Transverse colon (tissue), 4 donors: ENCODE data around the gene SMIM43. TPM values are rescaled to one million over a fixed set of nuclear protein-coding genes. Genes with fewer than 3 reads are reported as not detected.

ENCODE experiments used
- DNase-seq: peaks from one replicate; pipeline ENCODE4 v3.0.0-alpha.2; 2019
- H3K27ac ChIP-seq, 4 donors: fragments of 200-600 bp; sonication (generic); 2 replicates each; pipeline ENCODE4 v1.5.1; 2016 to 2018; ENCODE audit warnings: inconsistent platforms in 4 of 4
- H3K27me3 ChIP-seq: fragments of 200-600 bp; sonication (generic); 2 replicates; pipeline ENCODE4 v1.5.1; 2017; ENCODE audit warnings: inconsistent platforms
- H3K36me3 ChIP-seq, 4 donors: fragments of 200-600 bp; sonication (generic); 2 replicates each; pipeline ENCODE4 v1.5.1; 2017 to 2019; ENCODE audit warnings: inconsistent platforms in 4 of 4
- H3K4me1 ChIP-seq, 4 donors: fragments of 200-600 bp; sonication (generic); 2 replicates each; pipeline ENCODE4 v1.5.1; 2017 to 2020; ENCODE audit warnings: inconsistent platforms in 4 of 4
- H3K4me3 ChIP-seq, 4 donors: fragments of 200-600 bp; sonication (generic); 1 replicate in 1 of 4; 2 replicates in 3 of 4; pipeline versions ENCODE4 v1.5.1 to v1.6.1; 2017 to 2019; ENCODE audit warnings: inconsistent platforms in 4 of 4
- H3K9me3 ChIP-seq, 2 donors: fragments of 200-600 bp; sonication (generic); 2 replicates each; pipeline ENCODE4 v1.5.1; 2017 to 2019; ENCODE audit warnings: inconsistent platforms in 2 of 2
- EP300 ChIP-seq: sonication (generic); formaldehyde crosslinking; IDR thresholded peaks from one replicate; pipeline ENCODE4 v1.6.1; 2017; ENCODE audit warnings: antibody characterized with exemption, low read depth
- POLR2A ChIP-seq: fragments of 450-650 bp; IDR thresholded peaks from one replicate; pipeline ENCODE4 v1.6.1; 2016; ENCODE audit warnings: antibody characterized with exemption, mild to moderate bottlenecking, moderate library complexity
- POLR2AphosphoS5 ChIP-seq, 3 donors: sonication (generic); formaldehyde crosslinking; IDR thresholded peaks; one replicate each; pipeline ENCODE4 v1.6.1; 2016; ENCODE audit warnings: antibody characterized with exemption in 3 of 3
- WGBS, 2 donors: methylation state at CpG; one replicate each; pipeline ENCODE4 v1.1.5; 2018; ENCODE audit warnings: low coverage in 1 of 2; 5-methylcytosine and 5-hydroxymethylcytosine counted together
- in situ Hi-C, 4 donors: fragments of 200-750 bp; cut with MboI; loops; one replicate each; pipeline versions ENCODE4 v1.15.0 to v1.15.1; 2017; ENCODE audit warnings: low sequenced_read_pairs in 3 of 4, low pct_ligation_motif_present in 1 of 4, low pct_unique_long_range_greater_than_20kb in 1 of 4
- intact Hi-C: fragments of 100-400 bp; cut with DNase I; formaldehyde crosslinking; loops from one replicate; pipeline ENCODE4 v1.15.1; 2023; ENCODE audit warnings: low total_unique reads
- total RNA-seq, 4 donors: library from RNA; depleted of rRNA; stranded (reverse); fragments of >200 nt; gene quantifications; one replicate each; pipeline ENCODE4 v1.1.0, GENCODE V29; 2016
- TF ChIP-seq, protein P1 (sequence below), 5 experiments: fragments of 200-600 bp in 3 of 5; fragments of 450-650 bp in 2 of 5; sonication (generic) in 3 of 5; IDR thresholded peaks; 1 replicate in 2 of 5; 2 replicates in 3 of 5; pipeline ENCODE4 v1.5.1; 2016 to 2017; ENCODE audit warnings: antibody characterized with exemption in 5 of 5, inconsistent platforms in 3 of 5, mild to moderate bottlenecking in 2 of 5, moderate library complexity in 1 of 5

SMIM43 gene
- total RNA-seq, 4 donors from 2014 or later: 0.27 TPM; not detected in 3

DNA sequence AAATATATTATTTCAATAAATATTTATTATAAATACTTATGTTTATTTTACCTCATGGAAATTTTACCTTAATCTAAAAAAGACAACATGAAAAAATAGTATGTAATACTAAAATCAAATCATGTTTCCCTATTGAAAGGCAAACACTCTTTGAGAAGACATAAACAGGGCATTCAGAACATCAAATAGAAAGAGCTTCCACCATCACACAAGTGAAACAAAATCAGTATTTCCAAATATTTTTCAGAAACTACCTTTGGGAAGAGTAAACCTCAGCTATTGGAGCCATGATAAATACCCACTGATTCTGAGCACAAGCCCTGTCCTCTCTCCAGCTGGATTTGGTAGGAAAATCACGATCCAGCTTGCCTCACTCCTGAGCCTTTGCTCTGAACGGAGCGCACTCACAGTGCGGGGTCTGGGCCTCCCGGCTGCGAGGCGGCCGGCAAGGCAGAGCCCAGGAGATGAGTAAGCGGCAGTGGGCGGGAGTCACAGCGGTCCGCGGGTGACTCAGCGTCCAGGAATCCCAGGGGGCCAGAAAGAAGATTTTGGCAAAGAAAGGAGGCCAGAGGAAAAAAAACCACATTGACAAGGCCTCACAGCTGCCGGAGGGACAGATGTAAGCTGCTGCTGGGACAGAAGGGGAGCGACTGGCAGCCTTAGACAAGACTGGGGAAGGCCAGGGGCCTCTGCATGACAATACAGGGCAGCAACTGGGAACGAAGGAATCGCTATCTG, 53.5 kb downstream of the SMIM43 start:
- H3K4me1 ChIP-seq: peaks cover 0 to 10% (median 0%) of the 10 kb centered on the region in 4 donors
- in situ Hi-C loops: no loop called here
- no peaks in the 10 kb centered on the region for H3K36me3 ChIP-seq
- H3K27ac ChIP-seq: peak overlapping the region; percentile 64 to 80 (median 75)
- no peak for TF ChIP-seq EP300
- TF ChIP-seq, protein P1, sequence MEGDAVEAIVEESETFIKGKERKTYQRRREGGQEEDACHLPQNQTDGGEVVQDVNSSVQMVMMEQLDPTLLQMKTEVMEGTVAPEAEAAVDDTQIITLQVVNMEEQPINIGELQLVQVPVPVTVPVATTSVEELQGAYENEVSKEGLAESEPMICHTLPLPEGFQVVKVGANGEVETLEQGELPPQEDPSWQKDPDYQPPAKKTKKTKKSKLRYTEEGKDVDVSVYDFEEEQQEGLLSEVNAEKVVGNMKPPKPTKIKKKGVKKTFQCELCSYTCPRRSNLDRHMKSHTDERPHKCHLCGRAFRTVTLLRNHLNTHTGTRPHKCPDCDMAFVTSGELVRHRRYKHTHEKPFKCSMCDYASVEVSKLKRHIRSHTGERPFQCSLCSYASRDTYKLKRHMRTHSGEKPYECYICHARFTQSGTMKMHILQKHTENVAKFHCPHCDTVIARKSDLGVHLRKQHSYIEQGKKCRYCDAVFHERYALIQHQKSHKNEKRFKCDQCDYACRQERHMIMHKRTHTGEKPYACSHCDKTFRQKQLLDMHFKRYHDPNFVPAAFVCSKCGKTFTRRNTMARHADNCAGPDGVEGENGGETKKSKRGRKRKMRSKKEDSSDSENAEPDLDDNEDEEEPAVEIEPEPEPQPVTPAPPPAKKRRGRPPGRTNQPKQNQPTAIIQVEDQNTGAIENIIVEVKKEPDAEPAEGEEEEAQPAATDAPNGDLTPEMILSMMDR (IDR thresholded peaks at IDR 0.05): no peak
- peak; percentile 35 for TF ChIP-seq POLR2A
- TF ChIP-seq POLR2AphosphoS5 (IDR thresholded peaks at IDR 0.05): peak; percentile 66 to 78 (median 75)
- WGBS, 2 donors: 24 to 39% methylated on average over 8 to 18 of the region's 18 CpGs
- peak; percentile 73 for DNase-seq
- intact Hi-C loops: no loop called here
- no peaks in the 10 kb centered on the region for H3K27me3 ChIP-seq
- H3K4me3 ChIP-seq: peak overlapping the region in 2 of 4 donors; percentile 4 to 5
- H3K9me3 ChIP-seq: no peaks in the 10 kb centered on the region

DNA sequence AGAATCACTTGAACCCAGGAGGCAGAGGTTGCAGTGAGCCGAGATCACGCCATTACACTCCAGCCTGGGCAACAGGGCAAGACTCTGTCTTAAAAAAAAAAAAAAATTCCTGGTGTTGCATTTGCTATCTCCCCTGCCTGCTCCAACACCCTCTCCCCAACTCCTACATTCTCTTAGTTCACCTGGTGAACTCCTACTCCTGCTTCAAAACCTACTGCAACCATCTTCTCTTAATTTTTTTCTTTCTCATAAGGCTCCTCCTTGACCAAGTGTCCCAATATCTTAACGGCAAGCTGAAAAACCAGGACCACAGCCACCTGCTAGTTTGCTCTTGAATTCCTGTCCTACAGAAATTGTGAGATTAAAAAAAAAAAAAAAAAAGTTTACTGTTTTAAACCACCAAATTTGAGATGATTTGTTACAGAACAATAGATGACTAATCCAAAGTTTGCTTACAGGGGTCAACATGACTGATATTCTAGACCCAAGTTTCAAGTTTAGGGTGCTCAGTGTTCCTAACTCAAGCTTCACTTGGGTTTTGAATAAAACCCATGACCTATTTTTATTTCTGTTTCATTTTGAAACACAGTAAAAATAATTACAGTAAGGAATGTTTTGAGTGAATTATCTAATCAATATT, 55.1 kb downstream of the SMIM43 start:
- in situ Hi-C loops: no loop called here
- Histone ChIP-seq H3K27ac (no peak overlapping the region), H3K4me1 (peaks cover 0 to 10% (median 0%) of the 10 kb centered on the region in 4 donors), H3K27me3 (no peaks in the 10 kb centered on the region), H3K36me3 (no peaks in the 10 kb centered on the region), H3K4me3 (no peak overlapping the region), H3K9me3 (no peaks in the 10 kb centered on the region)
- TF ChIP-seq POLR2A (no peak), POLR2AphosphoS5 (IDR thresholded peaks at IDR 0.05) (no peak), EP300 (no peak)
- TF ChIP-seq, protein P1 (IDR thresholded peaks at IDR 0.05): no peak
- whole genome bisulfite sequencing, 2 donors: 85 to 88% methylated on average over 1 to 3 of the region's 3 CpGs
- intact Hi-C loops: no loop called here
- DNase-seq: no peak

Other genes with a start within 250 kb of the SMIM43 start
- 100 to 1,000 TPM in 2 of 4 donors, 10 to 100 TPM in 2; 62.7 to 196 (median 135) TPM for gene ANXA5, start 68.2 kb downstream of the SMIM43 start, total RNA-seq
- gene EXOSC9, start 36.2 kb upstream of the SMIM43 start, total RNA-seq: 10 to 100 TPM; 13.2 to 35.2 (median 22.5) TPM
- 10 to 100 TPM in 1 of 4 donors, 1 to 10 TPM in 2, not detected in 1; 2.4 to 16.9 (median 3.3) TPM for gene CCNA2, start 58.7 kb upstream of the SMIM43 start, total RNA-seq
- 10 to 100 TPM; 12.6 to 17.6 (median 14.0) TPM for gene BBS7, start 105.3 kb upstream of the SMIM43 start, total RNA-seq
- 1 to 10 TPM in 3 of 4 donors, not detected in 1; 1.1 to 3.4 (median 1.7) TPM for gene TRPC3, start 186.9 kb upstream of the SMIM43 start, total RNA-seq